HepG2 (cell line): Measurements from ENCODE around the gene COX15. TPM values are rescaled to one million over a fixed set of nuclear protein-coding genes. Genes with fewer than 3 reads are reported as not detected.

Source experiments
- ATAC-seq: fragments of 200-7000 bp; cut with Tn5 transposase; 3 replicates; pipeline ENCODE4 v1.9.1; 2020; ENCODE audit warnings: mild to moderate bottlenecking, moderate library complexity
- BruUV-seq: library from RNA; stranded (reverse); fragments of 400-500 nt; replicated peaks from 2 replicates; lab custom pipeline; 2021; lab: Mats Ljungman, UMichigan
- CTCF ChIA-PET: fragments of 300-600 bp; formaldehyde crosslinking; extraction: SDS; loops from one replicate; lab custom pipeline; 2021; ENCODE audit warnings: low total read pairs, inconsistent platforms, low intra/inter-chr PET ratio; lab: Yijun Ruan, JAX
- POLR2A ChIA-PET: fragments of 350-600 bp; sonication (Branson Sonifier 250); formaldehyde crosslinking; loops from one replicate; lab custom pipeline; 2020; ENCODE audit warnings: antibody characterized with exemption, inconsistent platforms; lab: Yijun Ruan, JAX
- DNase-seq: peaks from one replicate; pipeline ENCODE4 v3.0.0-alpha.2; 2015; ENCODE audit warnings: low spot score
- FAIRE-seq: peaks from 3 replicates; lab custom pipeline; 2011; peaks lifted over from hg19 to GRCh38; lab: Jason Lieb, UNC
- H2AFZ ChIP-seq: one replicate; pipeline ENCODE4 v1.6.1; 2011; ENCODE audit warnings: low read length, inconsistent platforms
- H3K27ac ChIP-seq: fragments of 300-600 bp; 3 replicates; pipeline ENCODE4 v1.8.0; 2011; ENCODE audit warnings: mixed run types, mild to moderate bottlenecking, mixed read lengths, low read length, inconsistent platforms; ENCODE audit not compliant: insufficient read depth; ENCODE audit errors: extremely low read length
- H3K27me3 ChIP-seq, 2 experiments: fragments of 200-600 bp in 1 of 2; 2 replicates in 1 of 2; 3 replicates in 1 of 2; pipeline versions ENCODE4 v1.6.0 to v1.8.0; 2011; ENCODE audit warnings: low read length in 2 of 2, mild to moderate bottlenecking in 2 of 2, moderate library complexity in 2 of 2, inconsistent platforms in 1 of 2; ENCODE audit not compliant: insufficient read depth in 2 of 2, control insufficient read depth in 1 of 2
- H3K36me3 ChIP-seq, 2 experiments: fragments of 200-600 bp in 1 of 2; replicated peaks in 1 of 2; 2 replicates in 1 of 2; 3 replicates in 1 of 2; pipeline versions ENCODE4 v1.5.1 to v1.8.0; 2011; ENCODE audit warnings: low read length in 2 of 2, inconsistent platforms in 1 of 2; ENCODE audit not compliant: insufficient read depth in 2 of 2, control insufficient read depth in 1 of 2
- H3K4me1 ChIP-seq: 2 replicates; pipeline ENCODE4 v1.5.1; 2012; ENCODE audit warnings: low read length, inconsistent platforms; ENCODE audit not compliant: insufficient read depth
- H3K4me2 ChIP-seq: 2 replicates; pipeline ENCODE4 v1.6.0; 2011; ENCODE audit warnings: low read depth, low read length, inconsistent platforms
- H3K4me3 ChIP-seq, 3 experiments: fragments of 200-600 bp in 1 of 3; sonication (generic), shearing (Covaris generic) in 1 of 3; replicated peaks in 1 of 3; 2 replicates each; pipeline ENCODE4 v1.5.1; 2011 to 2016; ENCODE audit warnings: low read length in 3 of 3, inconsistent platforms in 2 of 3, low read depth in 2 of 3, mild to moderate bottlenecking in 2 of 3, control low read depth in 1 of 3, mixed read lengths in 1 of 3; ENCODE audit not compliant: insufficient read depth in 1 of 3
- H3K79me2 ChIP-seq: one replicate; pipeline ENCODE4 v1.6.1; 2011; ENCODE audit warnings: low read length, inconsistent platforms; ENCODE audit not compliant: insufficient read depth
- H3K9ac ChIP-seq: 2 replicates; pipeline ENCODE4 v1.6.0; 2011; ENCODE audit warnings: mild to moderate bottlenecking, low read depth, low read length, inconsistent platforms; ENCODE audit not compliant: insufficient read depth
- H3K9me3 ChIP-seq: 2 replicates; pipeline ENCODE4 v1.5.1; 2012; ENCODE audit warnings: mild to moderate bottlenecking, low read length
- H4K20me1 ChIP-seq: 2 replicates; pipeline ENCODE4 v1.6.0; 2011; ENCODE audit warnings: inconsistent platforms, mild to moderate bottlenecking, low read length, moderate library complexity; ENCODE audit not compliant: insufficient read depth
- AHDC1 ChIP-seq: sonication (generic); formaldehyde crosslinking; IDR thresholded peaks from 2 replicates; pipeline ENCODE4 v1.5.1; 2020; ENCODE audit warnings: mild to moderate bottlenecking, missing genetic modification reagents, borderline replicate concordance
- BHLHE40 ChIP-seq: IDR thresholded peaks from 2 replicates; pipeline ENCODE4 v1.6.1; 2011; ENCODE audit warnings: low read length, improper control_type of control experiment
- ZNF619 ChIP-seq: sonication (generic); formaldehyde crosslinking; IDR thresholded peaks from 2 replicates; pipeline ENCODE4 v1.4.0; 2020; ENCODE audit warnings: mild to moderate bottlenecking, missing genetic modification reagents
- ZNF746 ChIP-seq: sonication (generic); formaldehyde crosslinking; IDR thresholded peaks from 2 replicates; pipeline ENCODE4 v1.8.0; 2022; ENCODE audit warnings: mild to moderate bottlenecking, missing genetic modification reagents
- ZNF879 ChIP-seq: sonication (generic); formaldehyde crosslinking; IDR thresholded peaks from 2 replicates; pipeline ENCODE4 v1.8.1; 2023; ENCODE audit warnings: missing genetic modification reagents
- WGBS: methylation state at CpG from one replicate; pipeline ENCODE4 v1.1.6; 2017; ENCODE audit warnings: low lambda C conversion rate; 5-methylcytosine and 5-hydroxymethylcytosine counted together
- in situ Hi-C: cut with HindIII; loops from 2 replicates; pipeline ENCODE4 v1.10.0; 2017; ENCODE audit warnings: low pct_unique_long_range_greater_than_20kb; ENCODE audit not compliant: extremely low pct_ligation_motif_present
- intact Hi-C: fragments of 100-400 bp; cut with micrococcal nuclease; formaldehyde crosslinking; loops from one replicate; pipeline ENCODE4 v1.10.0; 2022; ENCODE audit not compliant: unreplicated experiment
- polyA plus RNA-seq, 8 experiments: library from polyadenylated mRNA; depleted of rRNA in 3 of 8; stranded (reverse) in 7 of 8; unstranded in 1 of 8; fragments of >200 nt; fragmentation: Illumina TruSeq in 4 of 8; extraction: Trizol in 4 of 8; gene quantifications; 2 replicates each; pipeline versions ENCODE4 v1.2.1 to v1.2.3, GENCODE V29; 2011 to 2016; ENCODE audit warnings: low read depth in 4 of 8, missing spikeins in 1 of 8, mixed read lengths in 1 of 8; ENCODE audit not compliant: insufficient read depth in 1 of 8
- total RNA-seq, 5 experiments: library from RNA; depleted of rRNA; stranded (reverse); fragments of >200 nt; fragmentation: Illumina TruSeq; extraction: Trizol; gene quantifications; 2 replicates each; pipeline ENCODE4 v1.2.3, GENCODE V29; 2016; ENCODE audit warnings: low read depth in 1 of 5

COX15 gene
- total and polyA plus RNA-seq, 2 of the 13 experiments (the other 11 are each of a cell fraction or from before 2014, with no cell fraction given): 19.2 to 44.7 TPM

GRCh38 chr10:99695761-99696160, 36.2 kb downstream of the COX15 start:
- Histone ChIP-seq H3K4me1 (no peaks in the 10 kb centered on the region), H3K4me3 (no peak overlapping the region), H3K4me2 (no peak overlapping the region), H2AFZ (no peak overlapping the region), H3K27me3 (no peaks in the 10 kb centered on the region), H3K9me3 (no peaks in the 10 kb centered on the region), H4K20me1 (no peaks in the 10 kb centered on the region), H3K79me2 (no peaks in the 10 kb centered on the region), H3K27ac (no peak overlapping the region), H3K36me3 (peaks cover 26 to 66% of the 10 kb centered on the region in 2 experiments), H3K9ac (no peak overlapping the region)
- no peak for TF ChIP-seq AHDC1 (CRISPR knock-in tag)
- no peak for TF ChIP-seq ZNF619 (CRISPR knock-in tag)
- no peak for TF ChIP-seq ZNF746 (CRISPR knock-in tag)
- TF ChIP-seq ZNF879 (CRISPR knock-in tag): no peak
- no peak for TF ChIP-seq BHLHE40
- intact Hi-C loops (no loop called here), in situ Hi-C loops (no loop called here)
- no TSS peak for BruUV-seq
- DNase-seq (no peak), ATAC-seq (no peak), FAIRE-seq (no peak)
- CTCF ChIA-PET: no interaction called here
- WGBS: 95% methylated on average over 6 of the region's 6 CpGs
- POLR2A ChIA-PET: no interaction called here
